ENCODE measurements around the gene CYGB. TPM values are rescaled to one million over a fixed set of nuclear protein-coding genes. Genes with fewer than 3 reads are reported as not detected.
A peak's percentile ranks its signal among the peaks of the same experiment; 100 is the strongest.

The CYGB gene
- total and polyA plus RNA-seq, 2 of the 13 experiments (the other 11 are each of a cell fraction or from before 2014, with no cell fraction given), result 18.9 to 27.1 TPM

DNA sequence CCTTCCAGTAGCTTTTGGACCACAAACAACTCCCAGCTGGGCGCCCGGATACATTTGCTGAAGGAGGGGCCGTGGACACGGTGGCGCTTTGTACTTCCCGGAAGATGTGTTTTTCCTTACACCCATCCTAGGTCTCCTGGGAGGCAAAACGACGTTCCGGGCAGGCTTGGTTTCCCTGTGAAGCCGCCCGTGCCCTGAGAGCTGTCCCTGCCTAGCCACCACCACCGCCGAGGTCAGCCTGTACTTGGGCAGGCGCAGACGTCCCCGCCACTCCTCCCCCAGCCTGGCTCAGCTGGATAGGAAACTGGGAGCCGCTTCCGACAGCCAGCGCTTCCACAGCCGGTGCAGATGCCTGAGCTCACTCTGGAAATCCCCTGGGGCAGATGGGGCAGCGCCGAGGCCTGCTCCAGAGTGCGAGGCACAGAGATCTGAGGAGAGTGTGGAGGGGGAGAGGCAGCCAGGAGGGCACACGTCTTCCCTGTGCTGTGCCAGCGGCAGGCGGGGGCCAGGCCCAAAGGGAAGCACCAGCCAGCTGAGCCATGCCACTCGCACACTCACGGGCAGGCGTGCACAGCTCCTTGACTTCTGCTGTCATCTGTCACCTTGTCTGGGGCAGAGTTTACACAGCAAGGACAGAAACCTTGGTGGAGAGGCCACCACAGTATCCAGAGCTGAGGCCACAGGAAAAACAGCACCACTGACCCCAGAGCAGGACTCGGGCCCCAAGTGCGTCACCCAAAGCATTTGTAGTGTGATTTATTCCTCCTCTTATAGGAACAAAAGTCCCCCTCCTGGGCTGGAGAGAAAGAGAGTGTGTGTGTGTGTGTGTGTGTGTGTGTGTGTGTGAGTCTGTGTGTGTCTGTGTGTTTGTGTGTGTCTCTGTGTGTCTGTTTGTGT, 39.3 kb downstream of the CYGB start (continued):
- 0 out of 2 replicates have a peak, but pooled peaks have one; percentile 36 for TF ChIP-seq ZBTB25 (CRISPR knock-in tag; IDR thresholded peaks at IDR 0.05)
- 0 out of 2 replicates have a peak, but pooled peaks have one; percentile 45 for TF ChIP-seq ZNF431 (CRISPR knock-in tag; IDR thresholded peaks at IDR 0.05; ENCODE audit: borderline replicate concordance, low read depth)
- TF ChIP-seq ZNF788 (CRISPR knock-in tag; IDR thresholded peaks at IDR 0.05; ENCODE audit: borderline replicate concordance), result peak; percentile 80; the same call in 1 of the 2 replicates
- TF ChIP-seq MED8 (CRISPR knock-in tag; IDR thresholded peaks at IDR 0.05; ENCODE audit: insufficient replicate concordance), result no peak
- no peak for TF ChIP-seq TRIM22 (IDR thresholded peaks at IDR 0.05)
- peak; percentile 62 for TF ChIP-seq ZNF350 (CRISPR knock-in tag; IDR thresholded peaks at IDR 0.05; ENCODE audit: borderline replicate concordance, low read depth)
- TF ChIP-seq SMAD9 (CRISPR knock-in tag; IDR thresholded peaks at IDR 0.05), result no peak
- 0 out of 2 replicates have a peak, but pooled peaks have one; percentile 14 for TF ChIP-seq ARID2 (CRISPR knock-in tag; IDR thresholded peaks at IDR 0.05; ENCODE audit: borderline replicate concordance)
- TF ChIP-seq PRMT3 (CRISPR knock-in tag; IDR thresholded peaks at IDR 0.05; ENCODE audit: borderline replicate concordance, low read depth), result no peak
- TF ChIP-seq GPBP1L1 (CRISPR knock-in tag; IDR thresholded peaks at IDR 0.05), result no peak
- TF ChIP-seq AHR (CRISPR knock-in tag; IDR thresholded peaks at IDR 0.05), result peak; percentile 40; the same call in 1 of the 2 replicates
- 0 out of 2 replicates have a peak, but pooled peaks have one; percentile 60 for TF ChIP-seq ZNF746 (CRISPR knock-in tag; IDR thresholded peaks at IDR 0.05)
- no peak for TF ChIP-seq TOPORS (CRISPR knock-in tag; IDR thresholded peaks at IDR 0.05)
- no peak for TF ChIP-seq NKX3-1 (CRISPR knock-in tag; IDR thresholded peaks at IDR 0.05)
- no peak for TF ChIP-seq ETS1 (CRISPR knock-in tag; IDR thresholded peaks at IDR 0.05)
- no peak for TF ChIP-seq ZNF850 (CRISPR knock-in tag; conservative IDR thresholded peaks at IDR 0.05)
- TF ChIP-seq ZNF747 (CRISPR knock-in tag; IDR thresholded peaks at IDR 0.05; ENCODE audit: borderline replicate concordance), result peak; percentile 23; the same call in 1 of the 2 replicates
- peak; percentile 77 for TF ChIP-seq MED1 (CRISPR knock-in tag; IDR thresholded peaks at IDR 0.05)
- TF ChIP-seq E2F5 (CRISPR knock-in tag; conservative IDR thresholded peaks at IDR 0.05), result no peak
- TF ChIP-seq PAF1 (CRISPR knock-in tag; IDR thresholded peaks at IDR 0.05), result 0 out of 2 replicates have a peak, but pooled peaks have one; percentile 48
- TF ChIP-seq MAFK (conservative IDR thresholded peaks at IDR 0.05 in 1 of 2, IDR thresholded peaks at IDR 0.05 in 1 of 2; ENCODE audit: low read length in 2 of 2), result no peak
